ENCODE measurements around the gene UBE2G2.

Gene UBE2G2

DNA sequence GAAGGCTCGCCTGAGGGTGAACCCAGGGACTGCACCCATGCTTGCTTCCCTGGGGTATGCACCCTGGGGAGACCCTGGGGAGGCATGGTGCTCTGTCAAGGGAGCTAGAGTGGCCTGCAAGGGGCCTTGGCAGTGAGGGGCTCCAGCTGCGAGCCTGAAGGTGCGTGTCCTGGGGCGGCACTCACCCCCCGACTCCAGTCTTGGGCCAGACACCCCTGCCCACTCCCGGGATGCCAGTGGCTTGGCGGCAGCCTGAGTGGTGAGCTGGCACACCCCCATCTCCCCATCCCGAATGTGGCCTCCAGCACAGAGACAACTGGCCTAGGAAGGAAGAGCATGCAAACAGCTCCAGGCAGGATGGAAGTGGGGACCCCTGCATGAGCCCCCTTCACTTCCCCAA, 13.6 kb upstream of the UBE2G2 start:
- no peak for DNase-seq (ENCODE audit: low read depth)

DNA sequence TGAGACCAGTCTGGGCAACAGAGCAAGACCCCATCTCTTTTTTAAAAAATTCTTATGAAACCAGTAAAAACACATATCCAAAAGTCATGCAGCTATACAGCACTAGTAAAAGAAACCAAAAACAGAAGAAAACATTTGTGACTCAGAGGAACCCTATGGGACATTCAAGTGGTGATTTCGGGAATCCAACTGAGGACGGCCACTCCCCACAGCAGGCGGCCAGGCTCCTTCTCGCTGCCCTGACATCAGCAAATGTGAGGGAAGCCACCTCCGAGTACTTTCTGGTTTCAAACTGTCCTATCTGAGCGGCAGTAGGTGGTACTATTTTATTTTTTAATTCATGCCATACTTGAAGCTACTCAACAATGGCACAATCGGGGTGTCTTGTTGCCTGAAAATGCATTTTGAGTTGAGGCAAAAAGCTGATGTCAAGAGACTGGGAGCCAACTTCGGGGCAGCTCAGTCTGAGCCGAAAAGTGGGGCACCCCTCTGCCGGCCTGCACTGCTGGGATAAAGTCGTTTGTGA, 12.9 kb upstream of the UBE2G2 start:
- DNase-seq (ENCODE audit: low read depth), result no peak

DNA sequence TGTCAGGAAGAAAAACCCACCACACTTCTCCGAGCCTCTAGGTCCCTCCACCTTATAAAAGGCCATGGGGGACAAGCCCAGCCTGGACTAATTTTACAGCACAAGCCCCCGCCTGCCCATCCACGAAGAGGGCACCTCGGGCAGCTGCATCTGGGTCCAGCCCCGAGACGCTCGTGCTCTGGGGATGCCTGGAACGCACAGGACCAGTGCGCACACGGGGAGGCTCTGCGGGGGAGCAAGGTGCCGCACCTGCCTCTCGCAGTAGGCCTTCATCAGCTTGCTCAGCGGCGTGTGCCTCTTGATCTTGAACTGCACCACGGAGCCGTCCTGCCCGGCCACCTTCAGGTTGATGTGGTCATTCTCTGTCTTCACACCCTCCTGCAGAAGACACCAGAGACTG, 12.1 kb upstream of the UBE2G2 start:
- no peak for DNase-seq (ENCODE audit: low read depth)

DNA sequence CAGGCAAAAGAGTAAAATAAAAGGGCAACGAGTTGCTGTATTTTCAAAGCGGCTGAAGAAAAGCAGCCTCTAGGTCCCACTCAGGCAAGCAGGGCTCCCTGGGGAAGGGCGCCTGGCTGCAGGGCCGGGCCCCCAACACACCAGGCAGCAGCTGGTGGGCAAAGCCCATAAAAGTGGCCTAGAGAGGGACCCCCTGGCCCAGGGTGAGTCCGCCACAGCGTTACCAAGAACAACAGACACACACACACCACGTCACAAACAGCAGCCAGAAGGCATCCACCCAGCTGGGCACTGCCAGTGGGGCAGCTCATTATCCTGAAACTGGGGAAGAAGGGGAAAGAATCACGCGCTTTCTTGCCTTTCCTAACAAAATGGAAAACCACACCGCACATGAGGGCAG, 11.5 kb upstream of the UBE2G2 start:
- DNase-seq (ENCODE audit: low read depth), result no peak

DNA sequence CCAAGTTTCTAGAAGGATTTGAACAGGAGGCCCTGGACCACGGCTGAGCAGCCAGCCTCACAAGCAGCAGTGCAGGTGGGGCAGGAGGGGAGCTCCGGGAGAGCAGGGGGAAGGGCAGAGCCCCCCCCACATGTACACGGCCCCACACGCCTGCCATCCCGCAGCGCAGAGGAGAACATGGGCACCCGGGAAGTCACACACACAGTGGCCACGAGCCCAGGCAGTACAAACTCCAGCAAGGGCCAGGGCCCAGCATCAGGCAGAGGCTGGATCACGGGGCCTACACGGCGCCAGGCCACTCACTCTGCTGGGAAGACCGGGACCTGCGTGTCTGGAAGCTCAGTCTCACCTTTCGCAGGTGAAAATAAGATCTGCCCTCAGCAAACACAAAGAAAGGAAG, 11.0 kb upstream of the UBE2G2 start:
- no peak for DNase-seq (ENCODE audit: low read depth)

DNA sequence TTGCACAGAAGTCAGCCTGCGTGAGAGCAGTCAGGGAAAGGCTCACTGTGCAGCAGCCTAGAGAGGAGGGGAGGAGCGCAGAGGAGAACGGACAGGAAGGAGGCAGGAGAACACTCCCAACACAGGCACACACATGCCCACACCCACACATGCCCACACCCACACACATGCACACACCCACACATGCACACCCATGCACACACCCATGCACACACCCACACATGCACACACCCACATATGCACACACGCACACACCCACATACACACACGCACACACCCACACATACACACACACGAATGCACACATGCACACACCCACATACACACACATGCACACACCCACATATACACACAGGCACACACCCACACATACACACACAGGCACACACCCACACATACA, 9.2 kb upstream of the UBE2G2 start:
- no peak for DNase-seq (ENCODE audit: low read depth)

DNA sequence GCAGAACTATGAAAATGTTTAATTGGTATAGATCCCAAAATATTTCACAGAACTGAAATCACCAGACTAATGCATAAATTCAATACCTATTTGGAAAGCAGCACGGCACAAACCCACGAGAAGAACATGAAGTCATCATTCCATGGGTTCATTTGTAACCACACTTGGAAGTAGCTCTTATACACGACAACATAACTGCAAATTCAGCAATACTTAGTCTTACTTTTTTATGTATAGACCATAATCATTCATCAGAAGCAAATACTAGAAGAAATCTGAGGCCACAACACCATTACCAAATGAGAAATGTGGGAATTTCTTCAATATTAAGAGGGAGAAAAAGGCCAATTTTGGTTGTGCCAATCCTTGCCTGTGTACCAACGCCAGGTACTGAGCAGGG, 4.2 kb upstream of the UBE2G2 start:
- DNase-seq (ENCODE audit: low read depth), result no peak

DNA sequence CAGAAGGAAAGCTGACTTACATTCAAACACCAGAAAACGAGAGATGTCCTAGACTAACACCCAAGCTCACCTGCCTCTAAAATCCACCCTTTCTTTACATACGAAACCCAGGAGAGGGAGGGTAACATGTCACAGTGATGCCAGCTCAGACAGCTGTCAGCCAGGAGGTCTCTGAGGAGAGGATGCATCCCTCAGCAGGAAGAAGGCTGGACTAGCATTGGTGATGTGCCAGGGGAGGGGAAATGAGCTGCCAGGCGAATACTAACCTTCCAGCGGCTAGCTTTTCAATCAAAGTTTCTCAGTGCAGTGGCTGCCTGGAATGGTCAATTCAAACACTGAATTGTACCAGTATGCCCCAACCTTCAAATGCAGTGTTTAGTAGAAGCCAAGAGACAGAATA, 3.6 kb upstream of the UBE2G2 start:
- no peak for DNase-seq (ENCODE audit: low read depth)

DNA sequence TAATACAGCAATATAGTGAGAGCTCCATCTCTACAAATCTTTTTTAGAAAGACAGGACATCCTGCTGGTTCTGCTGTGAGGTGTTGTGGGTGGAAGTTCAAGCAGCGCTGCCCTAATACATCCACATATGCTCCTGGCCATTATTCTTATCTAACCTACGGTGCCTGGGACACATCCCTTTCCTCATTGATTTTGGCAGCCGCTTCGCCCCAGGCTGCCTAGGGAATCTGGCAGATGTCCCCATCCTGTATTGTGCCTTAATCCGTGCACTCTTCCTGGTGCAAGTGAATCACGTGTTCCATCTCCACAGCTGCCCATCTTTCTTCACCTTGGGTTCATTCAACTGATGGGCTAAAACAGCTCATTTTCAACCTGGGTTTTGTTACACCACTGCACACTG, 3.1 kb upstream of the UBE2G2 start:
- no peak for DNase-seq (ENCODE audit: low read depth)

DNA sequence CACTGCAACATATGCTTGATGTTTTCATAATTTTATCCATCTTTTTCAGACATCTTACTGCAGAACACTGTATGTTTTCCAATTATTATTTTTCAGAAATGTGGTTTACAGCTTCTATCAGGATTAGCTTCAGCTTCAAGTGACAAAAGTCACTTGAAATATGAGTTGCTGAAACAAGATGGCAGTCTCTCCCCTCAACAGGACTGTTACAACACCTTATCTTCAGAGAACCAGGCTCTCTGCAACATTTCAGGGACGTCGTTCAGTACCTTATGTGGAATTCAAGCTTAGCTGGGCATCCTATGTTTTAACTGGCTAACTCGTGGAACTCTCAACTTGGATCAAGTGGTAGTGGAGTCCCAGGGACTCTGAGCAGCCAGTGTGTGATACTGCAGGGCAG, 2.0 kb upstream of the UBE2G2 start:
- DNase-seq (ENCODE audit: low read depth), result no peak

DNA sequence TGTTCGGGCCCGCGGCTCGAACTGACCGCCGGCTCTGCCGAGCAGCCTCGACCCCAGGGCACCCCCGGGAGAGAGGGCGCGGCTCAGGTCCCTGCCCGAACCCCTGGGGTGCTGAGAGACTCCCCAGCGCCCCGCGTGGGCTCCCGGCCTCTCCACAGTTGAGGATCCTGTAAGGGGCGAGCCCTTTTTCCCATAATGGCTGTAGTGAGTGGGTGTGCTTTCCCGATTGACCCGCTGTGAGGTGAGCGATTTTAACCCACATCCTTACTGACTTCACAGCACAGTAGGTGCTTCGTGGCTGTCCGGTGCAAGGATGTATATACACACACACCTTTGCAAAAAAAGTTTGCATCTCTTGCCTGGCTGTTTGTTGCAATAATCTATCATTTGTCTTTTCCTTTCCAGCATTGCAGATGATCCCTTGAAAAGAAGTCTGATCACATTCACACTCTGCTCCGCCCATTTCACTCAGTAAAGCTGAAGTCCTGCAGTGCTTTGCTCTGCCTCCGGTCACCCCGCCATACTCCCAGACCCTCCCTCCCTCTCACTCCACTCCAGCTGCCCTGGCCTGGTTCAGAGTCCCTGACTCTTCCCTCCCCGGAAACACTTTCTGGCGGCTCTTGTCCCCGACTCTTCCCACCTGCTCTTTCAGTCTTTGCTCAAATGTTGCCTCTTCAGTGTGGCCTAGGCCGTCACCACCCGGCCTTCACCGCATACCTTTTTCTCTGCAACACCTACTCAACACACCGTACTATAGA, 955 bp upstream of the UBE2G2 start:
- no peak for DNase-seq (ENCODE audit: low read depth)

DNA sequence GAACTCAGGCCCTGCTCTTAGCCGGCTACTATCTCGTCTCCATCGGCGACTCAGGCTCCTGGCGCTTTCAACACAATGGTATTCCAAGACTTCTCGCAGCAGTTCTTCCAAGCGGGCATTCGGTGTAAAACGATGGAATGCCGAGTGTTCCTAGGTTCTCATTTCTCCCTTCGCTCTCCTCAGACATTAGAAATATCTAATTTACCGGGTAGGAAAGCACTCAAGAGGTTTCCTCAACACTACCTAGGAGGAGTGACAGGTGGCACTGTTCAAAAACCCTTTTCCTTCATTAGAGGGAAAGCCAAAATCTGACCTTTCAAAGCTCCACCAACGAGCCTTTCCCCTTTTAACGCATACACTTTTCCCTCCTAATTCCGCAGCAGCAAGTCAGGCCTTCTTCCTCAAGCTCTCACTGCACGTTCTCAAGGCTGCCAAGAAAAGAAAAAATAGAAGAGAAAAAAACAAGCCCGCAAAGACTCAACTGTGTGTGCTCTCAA, 601 bp downstream of the UBE2G2 start:
- DNase-seq (ENCODE audit: low read depth), result no peak

DNA sequence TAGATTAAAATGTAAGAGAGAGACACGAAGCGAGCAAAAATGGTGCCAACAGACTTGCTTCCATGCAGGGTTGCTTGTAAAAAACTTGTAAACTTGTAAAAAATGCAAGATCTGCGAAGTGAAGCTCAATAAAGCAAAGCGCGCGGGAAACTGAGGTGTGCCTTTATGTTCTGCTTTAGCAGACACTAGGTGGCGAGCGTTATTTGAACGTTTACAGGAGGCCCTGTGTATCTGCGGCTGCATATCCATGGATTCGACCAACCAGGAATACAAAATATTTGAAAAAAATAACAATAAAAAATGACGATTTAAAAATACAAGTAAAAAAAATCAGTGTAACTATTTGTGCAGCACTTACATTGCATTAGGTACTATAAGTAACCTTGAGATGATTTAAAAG, 1.5 kb downstream of the UBE2G2 start:
- DNase-seq (ENCODE audit: low read depth), result no peak

DNA sequence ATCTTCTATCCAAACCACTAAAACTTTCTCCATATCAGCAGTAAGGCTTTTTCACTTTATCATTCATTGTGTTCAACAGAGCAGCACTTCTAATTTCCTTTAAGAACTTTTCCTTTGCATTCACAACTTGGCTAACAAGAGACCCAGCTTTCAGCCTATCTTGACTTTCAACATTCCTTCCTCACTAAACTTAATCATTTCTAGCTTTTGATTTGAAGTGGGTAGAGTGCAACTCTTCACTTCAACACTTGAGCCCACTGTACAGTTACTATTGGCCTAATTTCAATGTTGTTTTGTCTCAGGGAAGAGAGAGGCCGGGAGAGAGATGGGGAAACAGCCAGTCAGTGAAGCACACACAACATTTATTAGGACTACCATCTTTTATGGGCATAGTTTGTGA, 2.0 kb downstream of the UBE2G2 start:
- DNase-seq (ENCODE audit: low read depth), result no peak

DNA sequence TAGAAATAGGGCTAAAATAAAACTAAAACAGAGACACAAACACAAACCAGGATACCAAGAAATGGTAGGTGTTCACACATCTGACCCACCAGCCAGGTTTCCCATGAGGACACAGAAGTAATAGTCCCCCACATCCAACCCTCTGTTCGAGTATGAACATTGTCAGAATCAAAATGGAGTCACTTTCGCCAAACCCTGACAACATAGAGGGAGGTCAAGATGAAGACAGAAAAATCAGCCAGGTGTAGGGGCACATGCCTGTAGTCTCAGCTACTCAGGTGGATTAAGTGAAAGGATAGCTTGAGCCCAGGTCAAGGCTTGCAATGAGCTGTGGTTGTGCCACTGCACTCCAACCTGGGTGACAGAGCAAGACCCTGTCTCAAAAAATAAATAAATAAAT, 3.8 kb downstream of the UBE2G2 start:
- no peak for DNase-seq (ENCODE audit: low read depth)

DNA sequence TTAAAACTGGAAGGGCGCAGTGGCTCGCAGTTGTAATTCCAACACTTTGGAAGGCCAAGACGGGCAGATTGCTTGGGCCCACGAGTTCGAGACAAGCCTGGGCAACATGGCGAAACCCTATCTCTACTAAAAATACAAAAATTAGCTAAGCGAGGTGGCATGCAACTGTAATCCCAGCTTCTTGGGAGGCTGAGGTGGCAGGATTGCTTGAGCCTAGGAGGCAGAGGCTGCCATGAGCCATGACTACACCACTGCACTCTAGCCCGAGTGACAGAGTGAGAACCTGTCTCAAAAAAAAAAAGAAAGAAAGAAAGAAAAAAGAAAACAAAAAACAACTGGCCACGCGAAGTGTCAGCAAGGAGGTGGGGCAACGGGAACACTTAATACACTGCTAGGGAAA, 6.3 kb downstream of the UBE2G2 start:
- no peak for DNase-seq (ENCODE audit: low read depth)

DNA sequence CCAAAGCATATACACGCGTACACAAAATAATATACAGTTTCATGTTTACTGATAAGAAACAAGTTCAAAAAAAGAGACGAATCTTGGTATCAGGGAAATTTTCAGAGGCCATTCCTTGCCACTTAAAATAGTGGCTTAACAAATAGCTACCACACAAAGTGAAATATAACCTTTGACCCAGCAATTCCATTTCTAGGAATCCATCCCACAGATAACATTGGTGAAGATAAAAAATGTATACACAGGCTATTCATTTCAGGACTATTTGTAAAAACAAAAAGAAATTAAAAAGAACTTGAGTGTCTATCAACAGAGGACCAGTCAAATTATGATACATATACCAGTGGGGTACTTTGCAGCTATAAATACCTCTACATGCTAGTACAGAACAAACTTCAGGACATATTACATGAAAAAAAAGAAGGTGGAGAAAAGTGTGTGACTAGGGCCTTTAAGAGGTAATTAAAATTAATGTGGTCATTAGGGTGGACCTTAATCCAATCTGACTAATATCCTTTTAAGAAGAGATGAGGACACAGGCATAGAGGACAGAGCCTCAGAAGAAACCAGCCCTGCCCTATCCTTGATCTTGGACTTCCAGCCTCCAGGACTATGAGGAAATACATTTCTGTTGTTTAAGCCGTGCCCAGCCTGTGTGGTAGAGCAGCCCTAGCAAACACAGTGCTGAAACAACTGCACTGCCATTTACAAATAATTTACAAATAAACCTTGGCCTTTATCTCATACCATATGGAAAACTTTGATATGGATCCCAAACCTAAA, 7.8 kb downstream of the UBE2G2 start:
- no peak for DNase-seq (ENCODE audit: low read depth)

DNA sequence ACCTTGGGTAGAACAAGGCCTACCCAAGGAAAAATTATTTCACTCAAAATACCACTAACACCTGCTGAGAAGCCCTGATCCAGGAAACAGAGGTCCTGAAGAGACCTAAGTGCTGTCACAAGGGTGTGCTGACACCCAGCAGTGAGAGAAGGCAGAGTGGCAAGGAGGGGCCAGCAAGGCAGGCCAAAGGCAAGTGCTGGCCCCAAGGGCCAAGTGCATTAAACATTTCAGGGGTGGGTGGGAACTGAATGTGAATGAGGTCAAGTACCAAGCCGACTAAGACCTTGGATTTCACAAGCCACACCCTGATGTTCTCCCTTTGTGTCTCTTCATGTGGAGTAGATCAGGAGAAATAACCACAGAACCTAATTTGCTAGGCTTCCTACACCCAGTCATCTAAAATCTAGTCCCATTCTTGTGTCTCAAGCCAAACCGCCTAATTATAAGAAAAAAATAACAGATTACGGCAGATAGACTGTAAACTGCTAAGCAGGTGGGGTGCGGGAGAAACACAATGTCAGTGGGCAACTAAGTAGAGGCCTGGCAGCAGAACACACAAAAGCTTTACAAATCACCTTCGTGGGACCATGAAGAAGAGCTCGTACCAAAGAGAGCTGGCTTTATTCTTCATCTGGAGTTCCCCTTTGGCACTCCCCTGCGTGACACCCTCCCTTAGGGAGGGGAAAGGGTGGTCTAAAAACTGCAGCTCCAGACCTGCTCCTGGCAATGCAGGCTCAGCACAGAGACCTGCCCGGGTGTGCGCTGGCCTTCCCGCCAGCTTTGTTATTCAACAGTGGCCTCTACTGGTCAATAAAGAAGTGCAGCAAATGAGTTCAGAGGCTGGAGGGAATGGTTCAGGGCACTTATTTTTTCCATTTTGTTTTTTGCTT, 8.7 kb downstream of the UBE2G2 start:
- peak; percentile 60 for DNase-seq (ENCODE audit: low read depth)

DNA sequence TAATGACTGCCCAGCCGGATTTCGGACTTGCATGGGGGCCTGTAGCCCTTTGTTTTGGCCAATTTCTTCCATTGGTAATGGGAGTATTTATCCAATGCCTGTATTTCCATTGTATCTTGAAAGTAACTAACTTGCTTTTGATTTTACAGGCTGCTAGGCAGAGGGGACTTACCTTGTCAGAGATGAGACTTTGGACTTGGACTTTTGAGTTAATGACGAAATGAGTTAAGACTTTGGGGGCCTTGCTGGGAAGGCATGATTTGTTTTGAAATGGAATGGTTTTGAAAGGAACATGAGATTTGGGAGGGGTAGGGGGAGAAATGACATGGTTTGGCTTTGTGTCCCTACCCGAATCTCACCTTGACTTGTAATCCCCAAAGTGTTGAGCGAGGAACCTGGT, 9.6 kb downstream of the UBE2G2 start:
- DNase-seq (ENCODE audit: low read depth), result no peak

DNA sequence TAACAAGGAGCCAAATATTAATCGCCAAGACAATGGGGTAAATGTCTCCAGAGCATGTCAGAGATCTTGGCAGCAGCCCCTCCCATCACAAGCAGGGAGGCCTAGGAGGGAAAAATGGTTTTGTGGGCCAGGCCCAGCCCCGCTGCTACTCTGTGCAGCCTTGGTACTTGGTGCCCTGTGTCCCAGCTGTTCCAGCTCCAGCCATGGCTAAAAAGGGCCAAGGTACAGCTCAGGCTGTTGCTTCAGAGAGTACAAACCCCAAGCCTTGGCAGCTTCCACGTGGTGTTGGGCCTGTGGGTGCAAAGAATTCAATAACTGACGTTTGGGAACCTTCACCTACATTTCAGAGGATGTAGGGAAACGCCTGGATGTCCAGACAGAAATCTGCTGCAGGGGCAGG, 10.4 kb downstream of the UBE2G2 start:
- no peak for DNase-seq (ENCODE audit: low read depth)

DNA sequence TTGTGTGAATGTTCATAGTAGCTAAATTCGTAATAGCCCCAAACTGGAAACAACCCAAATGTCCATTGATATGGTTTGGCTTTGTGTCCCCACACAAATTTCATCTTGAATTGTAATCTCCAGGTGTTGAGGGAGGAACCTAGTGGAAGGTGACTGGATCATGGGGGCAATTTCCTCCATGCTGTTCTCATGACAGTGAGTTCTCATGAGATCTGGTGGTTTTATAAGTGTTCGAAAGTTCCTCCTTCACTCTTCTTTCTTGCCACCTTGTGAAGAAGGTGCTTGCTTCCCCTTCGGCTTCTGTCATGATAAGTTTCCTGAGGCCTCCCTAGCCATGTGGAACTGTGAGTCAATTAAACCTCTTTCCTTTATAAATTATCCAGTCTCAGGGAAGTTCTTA, 11.3 kb downstream of the UBE2G2 start:
- DNase-seq (ENCODE audit: low read depth), result no peak

DNA sequence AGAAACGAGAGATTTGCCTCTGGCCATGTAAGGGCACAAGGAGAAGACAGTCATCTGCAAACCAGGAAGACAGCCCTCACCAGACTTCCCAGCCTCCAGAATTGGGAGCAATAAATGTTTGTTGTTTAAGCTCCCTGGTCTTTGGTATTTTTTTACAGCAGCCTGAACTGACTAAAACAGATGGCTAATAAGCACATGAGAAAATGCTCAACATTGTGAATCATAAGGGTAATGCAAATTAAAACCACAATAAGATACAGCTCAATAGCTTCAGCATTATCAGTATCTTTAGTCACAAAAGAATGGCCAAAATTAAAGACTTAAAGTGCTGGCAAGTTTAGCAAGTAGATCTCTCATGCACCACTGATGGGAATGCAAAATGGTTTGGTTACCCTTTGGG, 11.7 kb downstream of the UBE2G2 start:
- DNase-seq (ENCODE audit: low read depth), result no peak

Data from CMK (cell line).